Mesothelial cell of epicardium (in vitro differentiated cells): ENCODE results near the gene MPP2. TPM values are rescaled to one million over a fixed set of nuclear protein-coding genes. Genes with fewer than 3 reads are reported as not detected.

Source experiments
- DNase-seq, 2 experiments: peaks; one replicate each; pipeline ENCODE4 v3.0.0; 2021; ENCODE audit warnings: low spot score in 2 of 2; ENCODE audit not compliant: unreplicated experiment in 2 of 2
- H3K27ac Mint-ChIP-seq: 2 replicates; pipeline ENCODE4 v1.8.0; 2021; ENCODE audit warnings: mixed read lengths
- H3K27me3 Mint-ChIP-seq: 2 replicates; pipeline ENCODE4 v1.8.0; 2021; ENCODE audit warnings: low read depth, mixed read lengths
- H3K36me3 Mint-ChIP-seq: 2 replicates; pipeline ENCODE4 v1.8.0; 2021; ENCODE audit warnings: mixed read lengths
- H3K4me1 Mint-ChIP-seq: 2 replicates; pipeline ENCODE4 v1.8.0; 2021; ENCODE audit warnings: mixed read lengths
- H3K4me3 Mint-ChIP-seq: 2 replicates; pipeline ENCODE4 v1.8.0; 2021; ENCODE audit warnings: mild to moderate bottlenecking, moderate library complexity, mixed read lengths
- H3K9me3 Mint-ChIP-seq: 2 replicates; pipeline ENCODE4 v1.8.0; 2021; ENCODE audit warnings: mixed read lengths
- total RNA-seq: library from RNA; stranded (reverse); gene quantifications from 3 replicates; pipeline ENCODE4 v1.2.1, GENCODE V29; 2021
- TF ChIP-seq, protein P1 (sequence below): fragments of 200-600 bp; sonication (generic); IDR thresholded peaks from one replicate; pipeline ENCODE4 v1.5.0; 2021; ENCODE audit warnings: antibody characterized with exemption; ENCODE audit not compliant: unreplicated experiment

Gene MPP2
- total RNA-seq, 1 donor from 2014 or later = 14.1 TPM

DNA sequence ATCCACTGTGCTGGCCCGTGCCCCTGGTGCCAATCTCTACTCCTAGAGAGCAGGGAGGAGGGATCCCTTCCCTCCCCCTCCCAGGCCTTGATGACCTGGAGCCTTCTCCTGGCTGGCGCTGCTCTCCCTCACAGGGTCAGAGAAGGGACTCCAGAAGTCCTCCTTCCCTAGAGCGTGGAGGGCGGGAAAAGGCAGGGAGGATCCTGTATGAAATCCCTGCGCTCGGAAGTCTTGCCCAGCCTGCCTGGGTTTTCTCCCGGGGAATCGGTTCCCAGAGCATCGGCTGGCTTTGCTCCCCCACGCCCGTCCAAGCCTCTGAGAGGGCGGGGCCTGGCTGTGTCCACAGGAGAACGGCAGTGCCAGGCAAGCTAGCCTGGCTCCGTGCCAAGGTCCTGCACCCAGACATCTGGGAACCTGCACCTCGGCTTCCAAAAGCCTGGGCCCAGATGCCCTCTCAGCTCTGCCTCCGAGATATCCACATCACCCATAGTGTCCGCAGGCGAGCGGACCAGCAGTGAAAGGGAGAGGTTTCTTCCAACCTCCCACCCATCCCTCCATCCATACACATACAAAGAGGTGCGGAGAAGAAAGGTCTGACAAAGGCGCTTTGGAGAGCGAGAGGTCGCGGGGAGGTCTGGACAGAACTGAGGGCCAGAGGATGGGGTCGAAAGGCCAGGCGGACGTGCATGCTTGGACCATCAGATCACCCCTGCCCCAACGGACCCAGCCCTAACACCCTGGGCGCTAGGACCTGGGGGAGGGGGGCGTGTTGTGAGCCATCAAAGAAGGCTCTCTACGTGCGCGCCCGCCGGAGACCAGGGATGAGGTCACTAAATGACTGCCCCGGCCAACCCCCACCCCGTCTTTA lies 1.1 kb downstream of the MPP2 start:
- TF ChIP-seq, protein P1, sequence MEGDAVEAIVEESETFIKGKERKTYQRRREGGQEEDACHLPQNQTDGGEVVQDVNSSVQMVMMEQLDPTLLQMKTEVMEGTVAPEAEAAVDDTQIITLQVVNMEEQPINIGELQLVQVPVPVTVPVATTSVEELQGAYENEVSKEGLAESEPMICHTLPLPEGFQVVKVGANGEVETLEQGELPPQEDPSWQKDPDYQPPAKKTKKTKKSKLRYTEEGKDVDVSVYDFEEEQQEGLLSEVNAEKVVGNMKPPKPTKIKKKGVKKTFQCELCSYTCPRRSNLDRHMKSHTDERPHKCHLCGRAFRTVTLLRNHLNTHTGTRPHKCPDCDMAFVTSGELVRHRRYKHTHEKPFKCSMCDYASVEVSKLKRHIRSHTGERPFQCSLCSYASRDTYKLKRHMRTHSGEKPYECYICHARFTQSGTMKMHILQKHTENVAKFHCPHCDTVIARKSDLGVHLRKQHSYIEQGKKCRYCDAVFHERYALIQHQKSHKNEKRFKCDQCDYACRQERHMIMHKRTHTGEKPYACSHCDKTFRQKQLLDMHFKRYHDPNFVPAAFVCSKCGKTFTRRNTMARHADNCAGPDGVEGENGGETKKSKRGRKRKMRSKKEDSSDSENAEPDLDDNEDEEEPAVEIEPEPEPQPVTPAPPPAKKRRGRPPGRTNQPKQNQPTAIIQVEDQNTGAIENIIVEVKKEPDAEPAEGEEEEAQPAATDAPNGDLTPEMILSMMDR = no peak
- Mint-ChIP-seq H3K4me3 (peak overlapping the region; percentile 71), H3K9me3 (no peaks in the 10 kb centered on the region), H3K27ac (peak overlapping the region; percentile 9), H3K27me3 (peaks cover 50% of the 10 kb centered on the region), H3K36me3 (no peaks in the 10 kb centered on the region), H3K4me1 (peaks cover 15% of the 10 kb centered on the region)
- DNase-seq = peak in 1 of 2 experiments; percentile 58

DNA sequence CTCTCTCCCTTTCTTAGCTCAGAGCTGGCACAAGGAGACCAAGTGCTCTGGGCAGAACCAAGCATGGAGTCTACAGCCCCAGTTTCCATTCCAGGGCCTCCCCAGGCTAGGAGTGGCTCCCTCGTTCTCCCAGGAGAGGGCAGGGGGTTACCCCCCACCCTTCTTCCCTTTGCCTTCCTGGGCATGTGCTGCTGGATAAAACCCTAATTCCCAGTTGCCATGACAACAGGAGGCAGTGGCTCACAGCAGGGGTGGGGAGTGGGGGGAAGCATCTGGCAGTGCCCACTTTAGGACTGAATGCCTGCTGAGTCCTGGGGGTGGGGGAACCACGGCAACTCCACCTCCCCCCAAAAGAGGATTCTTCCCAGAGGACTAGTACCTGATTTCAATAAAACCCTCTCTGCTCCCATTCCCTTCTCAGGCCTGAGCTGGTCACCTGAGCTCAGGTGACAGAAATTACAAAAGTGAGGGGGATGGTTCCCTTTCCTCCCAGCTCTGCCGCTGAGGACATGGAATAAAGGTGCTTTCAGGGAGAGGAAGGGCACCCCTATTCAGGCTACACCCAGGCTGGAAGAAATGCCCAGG lies 1.8 kb downstream of the MPP2 start:
- H3K27ac Mint-ChIP-seq = no peak overlapping the region
- DNase-seq = no peak
- H3K36me3 Mint-ChIP-seq = no peaks in the 10 kb centered on the region
- TF ChIP-seq, protein P1 = no peak
- H3K4me3 Mint-ChIP-seq = no peak overlapping the region
- peaks cover 23% of the 10 kb centered on the region for H3K4me1 Mint-ChIP-seq
- peaks cover 51% of the 10 kb centered on the region for H3K27me3 Mint-ChIP-seq
- H3K9me3 Mint-ChIP-seq = no peaks in the 10 kb centered on the region

DNA sequence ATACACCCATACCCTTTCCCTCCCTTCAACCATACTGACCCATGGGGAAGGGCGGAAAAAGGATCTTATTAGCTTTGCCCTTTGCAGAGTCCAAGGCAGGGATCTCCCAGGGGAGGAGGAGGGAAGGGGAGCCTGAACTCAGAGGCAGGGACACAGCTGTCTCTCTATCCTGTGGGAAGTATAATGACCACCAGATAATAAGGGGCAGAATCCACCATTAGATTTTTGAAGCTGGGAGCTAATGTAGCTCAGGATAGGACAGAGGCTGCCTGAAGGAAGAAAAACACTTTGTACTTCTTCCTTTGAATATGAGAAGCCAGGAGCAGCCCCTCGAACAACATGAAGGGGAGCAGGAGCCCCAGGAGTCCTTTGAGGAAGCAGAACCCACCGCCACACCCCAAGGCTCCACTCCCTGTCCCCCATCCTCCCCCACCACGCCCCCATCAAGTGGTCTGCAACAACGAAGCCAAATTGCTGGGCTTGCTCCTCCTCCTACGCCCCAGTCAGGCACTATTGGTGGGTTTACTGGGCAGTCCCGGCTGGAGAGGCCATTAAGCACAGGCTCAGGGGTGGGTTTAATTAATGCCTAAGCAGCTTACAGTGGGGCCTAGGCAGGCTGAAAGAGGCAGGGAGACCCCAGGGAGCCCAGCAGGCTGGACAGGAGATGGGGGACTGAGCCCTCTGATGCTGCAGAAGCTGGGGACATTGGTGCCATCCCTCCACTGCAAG lies 5.3 kb downstream of the MPP2 start:
- TF ChIP-seq, protein P1 = no peak
- H3K4me3 Mint-ChIP-seq = no peak overlapping the region
- peaks cover 42% of the 10 kb centered on the region for H3K4me1 Mint-ChIP-seq
- H3K27ac Mint-ChIP-seq = no peak overlapping the region
- H3K36me3 Mint-ChIP-seq = no peaks in the 10 kb centered on the region
- peaks cover 31% of the 10 kb centered on the region for H3K27me3 Mint-ChIP-seq
- DNase-seq = no peak
- H3K9me3 Mint-ChIP-seq = no peaks in the 10 kb centered on the region

DNA sequence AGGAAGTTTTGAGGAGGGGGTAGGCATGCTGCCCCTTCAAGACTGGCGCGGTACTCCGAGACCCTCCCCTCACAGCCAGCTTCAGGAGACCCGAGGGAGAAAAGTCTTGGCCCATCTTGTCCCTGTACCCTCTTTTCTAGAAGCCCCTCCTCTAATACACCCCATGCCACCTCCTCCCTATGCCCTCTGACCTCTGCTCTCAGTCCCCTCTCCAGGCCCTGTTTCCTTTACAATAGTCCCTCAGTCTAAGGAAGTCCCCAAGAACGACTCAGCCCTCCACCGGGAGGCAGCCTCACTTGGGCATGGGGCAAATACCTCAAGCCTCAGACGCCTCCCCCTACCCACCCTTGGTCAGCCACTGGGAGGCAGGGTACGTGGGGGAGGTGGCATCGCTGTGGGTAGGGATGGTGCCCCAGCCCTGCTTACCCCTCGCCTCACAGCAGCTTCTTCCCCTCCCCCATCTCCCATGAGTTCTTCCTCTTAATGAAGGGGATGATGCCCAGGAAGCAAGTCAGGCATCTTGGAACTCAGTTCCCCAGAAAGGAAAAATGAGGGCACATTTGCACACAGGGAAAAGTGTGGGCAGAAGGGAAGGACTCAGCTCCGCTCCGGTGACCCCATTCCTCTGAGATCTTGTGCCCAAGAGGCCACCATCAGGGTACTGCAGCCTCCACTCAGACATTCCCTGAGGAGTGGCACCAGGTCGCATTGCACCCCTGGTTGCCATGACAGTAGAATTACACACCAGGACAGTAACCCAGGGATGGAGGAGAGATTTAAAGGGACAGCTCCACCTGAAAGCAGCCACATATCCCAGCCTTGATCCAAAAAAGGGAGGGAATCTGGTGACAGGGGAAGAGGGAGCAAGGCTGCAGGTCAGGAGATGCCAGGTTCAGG lies 6.2 kb downstream of the MPP2 start:
- Mint-ChIP-seq H3K4me3 (peak overlapping the region; percentile 73), H3K27me3 (peaks cover 24% of the 10 kb centered on the region), H3K4me1 (peaks cover 38% of the 10 kb centered on the region), H3K9me3 (no peaks in the 10 kb centered on the region), H3K36me3 (no peaks in the 10 kb centered on the region), H3K27ac (no peak overlapping the region)
- no peak for DNase-seq
- TF ChIP-seq, protein P1 = no peak
